Posterior vena cava (tissue), 2 donors: ENCODE results near the gene SNX30. TPM values are rescaled to one million over a fixed set of nuclear protein-coding genes. Genes with fewer than 3 reads are reported as not detected.
"Not testable (repeated sequence)": the region's sequence is repeated elsewhere in the genome, so short reads cannot be mapped to it uniquely, and the experiment has no call there.

Source experiments
- DNase-seq: peaks from one replicate; pipeline ENCODE4 v3.0.0-alpha.2; 2020; ENCODE audit warnings: low spot score
- intact Hi-C, 2 donors: fragments of 100-400 bp; cut with DNase I; formaldehyde crosslinking; loops; one replicate each; pipeline versions ENCODE4 v1.14.1 to v1.14.2; 2022 to 2023
- long read RNA-seq, 2 donors: library from polyadenylated mRNA; unstranded; transcript quantifications; one replicate each; pipeline ENCODE4 v2.0.0, GENCODE V29; 2020 to 2021
- total RNA-seq, 2 donors: library from RNA; stranded (reverse); fragmentation: NEBNext Ultra II Directional; extraction: Animal tissue kit (Norgen Biotek cat#: 25700); gene quantifications; one replicate each; pipeline ENCODE4 v1.2.1, GENCODE V29; 2021
- donor health status: DM: yes; HTN: yes; CAD: no.
- donor health status: DM: yes; HTN: yes; CAD: no.

SNX30 gene
- total RNA-seq, result 1 to 10 TPM; 7.8 to 8.6 TPM
- long read RNA-seq, donor 1, result 0 reads
- long read RNA-seq, donor 2, partial matches to known transcripts, result 1 of 4 reads
- long read RNA-seq, donor 2, other reads (novel, unspliced or antisense), result 3 of 4 reads

- intact Hi-C loops, result loop anchor here in 1 of 2 donors (10.0 kb wide), 1 partner anchor 65 kb away; no protein-coding TSS in a partner anchor
Observed at GRCh38 chr9:112750016-112750763, at the start of gene SNX30. SNX30 (plus strand) TSS chr9:112750760; CDS start chr9:112751002, 242 bp downstream.

GRCh38 chr9:112703304-112703703 lies 47.3 kb upstream of the SNX30 start:
- intact Hi-C loops, result no loop called here
- DNase-seq, result no peak

More at GRCh38 chr9:112750016-112750763, at the start of gene SNX30:
- peak; percentile 96 for DNase-seq

- DNase-seq, result no peak
- intact Hi-C loops, result no loop called here
Observed at GRCh38 chr9:112705768-112706427, 44.7 kb upstream of the SNX30 start.

GRCh38 chr9:112711050-112711689 lies 39.4 kb upstream of the SNX30 start:
- intact Hi-C loops, result no loop called here
- no peak for DNase-seq

GRCh38 chr9:112712678-112713077 lies 37.9 kb upstream of the SNX30 start:
- intact Hi-C loops, result no loop called here
- DNase-seq, result no peak

GRCh38 chr9:112717661-112718331 lies 32.8 kb upstream of the SNX30 start, which contains the start of gene INIP:
INIP (minus strand) TSS chr9:112718117; CDS start chr9:112716485, 1,632 bp downstream.
- intact Hi-C loops, result no loop called here
- peak; percentile 98 for DNase-seq

GRCh38 chr9:112719241-112719691 lies 31.3 kb upstream of the SNX30 start:
- DNase-seq, result no peak
- intact Hi-C loops, result no loop called here

- intact Hi-C loops, result no loop called here
- no peak for DNase-seq
Observed at GRCh38 chr9:112719696-112720095, 30.9 kb upstream of the SNX30 start.

GRCh38 chr9:112720113-112720780 lies 30.3 kb upstream of the SNX30 start:
- no peak for DNase-seq
- intact Hi-C loops, result no loop called here

GRCh38 chr9:112722749-112723148 lies 27.8 kb upstream of the SNX30 start:
- DNase-seq, intact Hi-C loops: not testable (repeated sequence)

- no peak for DNase-seq
- intact Hi-C loops, result no loop called here
Observed at GRCh38 chr9:112725961-112726360, 24.6 kb upstream of the SNX30 start.

GRCh38 chr9:112726428-112726827 lies 24.1 kb upstream of the SNX30 start:
- no peak for DNase-seq
- intact Hi-C loops, result no loop called here

- intact Hi-C loops, result no loop called here
- DNase-seq, result no peak
Observed at GRCh38 chr9:112728401-112728800, 22.2 kb upstream of the SNX30 start.

GRCh38 chr9:112731971-112732370 lies 18.6 kb upstream of the SNX30 start:
- intact Hi-C loops, result no loop called here
- no peak for DNase-seq

- intact Hi-C loops, result no loop called here
Observed at GRCh38 chr9:112734892-112735291, 15.7 kb upstream of the SNX30 start.

GRCh38 chr9:112743216-112743836 lies 7.2 kb upstream of the SNX30 start:
- no peak for DNase-seq
- intact Hi-C loops, result no loop called here

More at GRCh38 chr9:112734892-112735291, 15.7 kb upstream of the SNX30 start:
- no peak for DNase-seq

- DNase-seq, result no peak
- intact Hi-C loops, result no loop called here
Observed at GRCh38 chr9:112744177-112744576, 6.4 kb upstream of the SNX30 start.

GRCh38 chr9:112747094-112747493 lies 3.5 kb upstream of the SNX30 start:
- intact Hi-C loops, result no loop called here
- DNase-seq, result no peak
